ENCODE measurements around the gene EGR1. TPM values are rescaled to one million over a fixed set of nuclear protein-coding genes. Genes with fewer than 3 reads are reported as not detected.

EGR1 gene
- total RNA-seq, 1 experiment from 2014 or later: 173 TPM

GRCh38 chr5:138492560-138493045 is 27.3 kb downstream of the EGR1 start:
- Histone ChIP-seq H4K20me1 (ENCODE audit: insufficient read depth) (no peaks in the 10 kb centered on the region), H3K9me2 (ENCODE audit: insufficient read depth) (no peaks in the 10 kb centered on the region), H3K27ac (ENCODE audit: low read depth, low read length) (peak overlapping the region; percentile 58; the same call in 1 of the 2 replicates), H3K36me3 (ENCODE audit: control insufficient read depth in 1 of 2, insufficient read depth in 2 of 2, low read length in 2 of 2) (no peaks in the 10 kb centered on the region), H3K27me3 (ENCODE audit: insufficient read depth, low read length) (no peaks in the 10 kb centered on the region), H3K4me2 (ENCODE audit: low read length) (peak overlapping the region; percentile 77), H3K4me3 (replicated peaks in 1 of 2; ENCODE audit: low read depth in 1 of 2, low read length in 2 of 2) (peak overlapping the region; percentile 54 to 56), H3K9me3 (ENCODE audit: control insufficient read depth in 1 of 2, insufficient read depth in 1 of 2, low read depth in 1 of 2, low read length in 2 of 2) (no peaks in the 10 kb centered on the region), H3K9ac (ENCODE audit: low read length) (peak overlapping the region; percentile 64), H2AFZ (ENCODE audit: low read depth, low read length, poor library complexity, severe bottlenecking) (no peak overlapping the region), H3K4me1 (ENCODE audit: control insufficient read depth in 1 of 2, insufficient read depth in 2 of 2, low read length in 2 of 2) (peaks cover 20 to 45% of the 10 kb centered on the region in 2 experiments), H3K79me2 (ENCODE audit: insufficient read depth, low read length) (no peaks in the 10 kb centered on the region)
- intact Hi-C loops (cut with micrococcal nuclease): no loop called here
- CTCF ChIA-PET: no interaction called here
- TF ChIP-seq JUND (IDR thresholded peaks at IDR 0.05): no peak
- no peak for TF ChIP-seq SP1 (IDR thresholded peaks at IDR 0.05; ENCODE audit: low read depth)
- TF ChIP-seq FOSL1 (IDR thresholded peaks at IDR 0.05; ENCODE audit: low read depth): no peak
- no peak for TF ChIP-seq CBX3 (IDR thresholded peaks at IDR 0.05; ENCODE audit: low read depth)
- TF ChIP-seq MAX (IDR thresholded peaks at IDR 0.05): no peak
- TF ChIP-seq EZH2phosphoT487 (IDR thresholded peaks at IDR 0.05; ENCODE audit: borderline replicate concordance): no peak
- TF ChIP-seq YY1 (IDR thresholded peaks at IDR 0.05; ENCODE audit: extremely low read depth, insufficient replicate concordance, low read depth, low read length): no peak
- TF ChIP-seq RAD21 (IDR thresholded peaks at IDR 0.05; ENCODE audit: low read depth): no peak
- TF ChIP-seq EGR1 (IDR thresholded peaks at IDR 0.05; ENCODE audit: low read depth): no peak
- TF ChIP-seq SRF (IDR thresholded peaks at IDR 0.05; ENCODE audit: low read depth): no peak
- no peak for TF ChIP-seq ZFX (IDR thresholded peaks at IDR 0.05)
- no peak for TF ChIP-seq SIN3A (IDR thresholded peaks at IDR 0.05; ENCODE audit: low read depth)
- TF ChIP-seq ZBTB33 (IDR thresholded peaks at IDR 0.05; ENCODE audit: extremely low read depth, insufficient replicate concordance, low read length): no peak
- TF ChIP-seq ATF3 (IDR thresholded peaks at IDR 0.05): no peak
- no peak for TF ChIP-seq CEBPB (IDR thresholded peaks at IDR 0.05; ENCODE audit: low read depth)
- no peak for TF ChIP-seq ZNF274 (IDR thresholded peaks at IDR 0.05; ENCODE audit: low read depth, low read length)
- TF ChIP-seq, protein P1, sequence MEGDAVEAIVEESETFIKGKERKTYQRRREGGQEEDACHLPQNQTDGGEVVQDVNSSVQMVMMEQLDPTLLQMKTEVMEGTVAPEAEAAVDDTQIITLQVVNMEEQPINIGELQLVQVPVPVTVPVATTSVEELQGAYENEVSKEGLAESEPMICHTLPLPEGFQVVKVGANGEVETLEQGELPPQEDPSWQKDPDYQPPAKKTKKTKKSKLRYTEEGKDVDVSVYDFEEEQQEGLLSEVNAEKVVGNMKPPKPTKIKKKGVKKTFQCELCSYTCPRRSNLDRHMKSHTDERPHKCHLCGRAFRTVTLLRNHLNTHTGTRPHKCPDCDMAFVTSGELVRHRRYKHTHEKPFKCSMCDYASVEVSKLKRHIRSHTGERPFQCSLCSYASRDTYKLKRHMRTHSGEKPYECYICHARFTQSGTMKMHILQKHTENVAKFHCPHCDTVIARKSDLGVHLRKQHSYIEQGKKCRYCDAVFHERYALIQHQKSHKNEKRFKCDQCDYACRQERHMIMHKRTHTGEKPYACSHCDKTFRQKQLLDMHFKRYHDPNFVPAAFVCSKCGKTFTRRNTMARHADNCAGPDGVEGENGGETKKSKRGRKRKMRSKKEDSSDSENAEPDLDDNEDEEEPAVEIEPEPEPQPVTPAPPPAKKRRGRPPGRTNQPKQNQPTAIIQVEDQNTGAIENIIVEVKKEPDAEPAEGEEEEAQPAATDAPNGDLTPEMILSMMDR (IDR thresholded peaks at IDR 0.05 in 2 of 3, conservative IDR thresholded peaks at IDR 0.05 in 1 of 3; ENCODE audit: borderline replicate concordance in 1 of 3, insufficient read depth in 1 of 3, low read depth in 2 of 3, low read length in 2 of 3): no peak
- TF ChIP-seq EZH2 (IDR thresholded peaks at IDR 0.05): no peak
- BruUV-seq (replicated peaks): no TSS peak
- POLR2A ChIA-PET: interaction anchor here (0.7 to 1.1 kb wide), 2 partner anchors 20 to 27 kb away, joined by 5 to 7 read pairs; partner anchors contain the start of gene EGR1
- ATAC-seq (no peak), DNase-seq (ENCODE audit: low read depth, low spot score) (no peak)
- RAD21 ChIA-PET (ENCODE audit: low non-redundant PET in 1 of 2, low total read pairs in 2 of 2, uncharacterized antibody in 2 of 2, unreplicated experiment in 2 of 2): interaction anchor here in 1 of 2 experiments (0.6 kb wide), 2 partner anchors 17 to 313 kb away, joined by 3 to 4 read pairs; no protein-coding TSS in a partner anchor
